HepG2 (cell line): ENCODE data around the gene ISY1. TPM values are rescaled to one million over a fixed set of nuclear protein-coding genes. Genes with fewer than 3 reads are reported as not detected.

Experiments
- ATAC-seq: fragments of 200-7000 bp; cut with Tn5 transposase; 3 replicates; pipeline ENCODE4 v1.9.1; 2020; ENCODE audit warnings: mild to moderate bottlenecking, moderate library complexity
- BruUV-seq: library from RNA; stranded (reverse); fragments of 400-500 nt; replicated peaks from 2 replicates; lab custom pipeline; 2021; lab: Mats Ljungman, UMichigan
- CTCF ChIA-PET: fragments of 300-600 bp; formaldehyde crosslinking; extraction: SDS; loops from one replicate; lab custom pipeline; 2021; ENCODE audit warnings: low total read pairs, inconsistent platforms, low intra/inter-chr PET ratio; lab: Yijun Ruan, JAX
- POLR2A ChIA-PET: fragments of 350-600 bp; sonication (Branson Sonifier 250); formaldehyde crosslinking; loops from one replicate; lab custom pipeline; 2020; ENCODE audit warnings: antibody characterized with exemption, inconsistent platforms; lab: Yijun Ruan, JAX
- DNase-seq: peaks from one replicate; pipeline ENCODE4 v3.0.0-alpha.2; 2015; ENCODE audit warnings: low spot score
- FAIRE-seq: peaks from 3 replicates; lab custom pipeline; 2011; peaks lifted over from hg19 to GRCh38; lab: Jason Lieb, UNC
- H2AFZ ChIP-seq: one replicate; pipeline ENCODE4 v1.6.1; 2011; ENCODE audit warnings: low read length, inconsistent platforms
- H3K27ac ChIP-seq: fragments of 300-600 bp; 3 replicates; pipeline ENCODE4 v1.8.0; 2011; ENCODE audit warnings: mixed run types, mild to moderate bottlenecking, mixed read lengths, low read length, inconsistent platforms; ENCODE audit not compliant: insufficient read depth; ENCODE audit errors: extremely low read length
- H3K27me3 ChIP-seq, 2 experiments: fragments of 200-600 bp in 1 of 2; 2 replicates in 1 of 2; 3 replicates in 1 of 2; pipeline versions ENCODE4 v1.6.0 to v1.8.0; 2011; ENCODE audit warnings: low read length in 2 of 2, mild to moderate bottlenecking in 2 of 2, moderate library complexity in 2 of 2, inconsistent platforms in 1 of 2; ENCODE audit not compliant: insufficient read depth in 2 of 2, control insufficient read depth in 1 of 2
- H3K36me3 ChIP-seq, 2 experiments: fragments of 200-600 bp in 1 of 2; replicated peaks in 1 of 2; 2 replicates in 1 of 2; 3 replicates in 1 of 2; pipeline versions ENCODE4 v1.5.1 to v1.8.0; 2011; ENCODE audit warnings: low read length in 2 of 2, inconsistent platforms in 1 of 2; ENCODE audit not compliant: insufficient read depth in 2 of 2, control insufficient read depth in 1 of 2
- H3K4me1 ChIP-seq: 2 replicates; pipeline ENCODE4 v1.5.1; 2012; ENCODE audit warnings: low read length, inconsistent platforms; ENCODE audit not compliant: insufficient read depth
- H3K4me2 ChIP-seq: 2 replicates; pipeline ENCODE4 v1.6.0; 2011; ENCODE audit warnings: low read depth, low read length, inconsistent platforms
- H3K4me3 ChIP-seq, 3 experiments: fragments of 200-600 bp in 1 of 3; sonication (generic), shearing (Covaris generic) in 1 of 3; replicated peaks in 1 of 3; 2 replicates each; pipeline ENCODE4 v1.5.1; 2011 to 2016; ENCODE audit warnings: low read length in 3 of 3, inconsistent platforms in 2 of 3, low read depth in 2 of 3, mild to moderate bottlenecking in 2 of 3, control low read depth in 1 of 3, mixed read lengths in 1 of 3; ENCODE audit not compliant: insufficient read depth in 1 of 3
- H3K79me2 ChIP-seq: one replicate; pipeline ENCODE4 v1.6.1; 2011; ENCODE audit warnings: low read length, inconsistent platforms; ENCODE audit not compliant: insufficient read depth
- H3K9ac ChIP-seq: 2 replicates; pipeline ENCODE4 v1.6.0; 2011; ENCODE audit warnings: mild to moderate bottlenecking, low read depth, low read length, inconsistent platforms; ENCODE audit not compliant: insufficient read depth
- H3K9me3 ChIP-seq: 2 replicates; pipeline ENCODE4 v1.5.1; 2012; ENCODE audit warnings: mild to moderate bottlenecking, low read length
- H4K20me1 ChIP-seq: 2 replicates; pipeline ENCODE4 v1.6.0; 2011; ENCODE audit warnings: inconsistent platforms, mild to moderate bottlenecking, low read length, moderate library complexity; ENCODE audit not compliant: insufficient read depth
- AGO1 ChIP-seq: fragments of 200-400 bp; formaldehyde crosslinking; IDR thresholded peaks from 2 replicates; pipeline ENCODE4 v1.6.1; 2017; ENCODE audit warnings: mild to moderate bottlenecking, low read depth, low read length, moderate library complexity; ENCODE audit not compliant: poor library complexity, severe bottlenecking
- CREBL2 ChIP-seq: sonication (generic); formaldehyde crosslinking; IDR thresholded peaks from 2 replicates; pipeline ENCODE4 v1.8.1; 2023; ENCODE audit warnings: missing genetic modification reagents, mild to moderate bottlenecking, borderline replicate concordance
- EHMT2 ChIP-seq: fragments of 200-600 bp; sonication (generic); IDR thresholded peaks from 2 replicates; pipeline ENCODE4 v1.7.0; 2017; ENCODE audit warnings: antibody characterized with exemption, low read depth, low read length, borderline replicate concordance
- FOXP4 ChIP-seq: sonication (generic); formaldehyde crosslinking; IDR thresholded peaks from 2 replicates; pipeline ENCODE4 v1.4.0; 2020; ENCODE audit warnings: missing genetic modification reagents
- HIC2 ChIP-seq: sonication (generic); formaldehyde crosslinking; IDR thresholded peaks from 2 replicates; pipeline ENCODE4 v1.9.0; 2022; ENCODE audit warnings: low read depth, missing genetic modification reagents
- HMG20A ChIP-seq: IDR thresholded peaks from 2 replicates; pipeline ENCODE4 v1.6.1; 2016; ENCODE audit warnings: borderline replicate concordance
- IRF1 ChIP-seq: sonication (generic); formaldehyde crosslinking; IDR thresholded peaks from 2 replicates; pipeline ENCODE4 v1.4.0; 2020; ENCODE audit warnings: low read depth, mild to moderate bottlenecking, missing genetic modification reagents
- MATR3 ChIP-seq: sonication (generic); formaldehyde crosslinking; IDR thresholded peaks from 2 replicates; pipeline ENCODE4 v1.4.0; 2020; ENCODE audit warnings: missing genetic modification reagents
- PAWR ChIP-seq: sonication (generic); formaldehyde crosslinking; IDR thresholded peaks from 2 replicates; pipeline ENCODE4 v1.4.0; 2020; ENCODE audit warnings: missing genetic modification reagents, mild to moderate bottlenecking, borderline replicate concordance
- PCBP1 ChIP-seq: fragments of 200-400 bp; formaldehyde crosslinking; IDR thresholded peaks from 2 replicates; pipeline ENCODE4 v1.6.1; 2017; ENCODE audit warnings: mild to moderate bottlenecking, low read depth, low read length, borderline replicate concordance
- SIX4 ChIP-seq: sonication (generic); formaldehyde crosslinking; IDR thresholded peaks from 2 replicates; pipeline ENCODE4 v1.4.0; 2020; ENCODE audit warnings: missing genetic modification reagents
- TAF15 ChIP-seq: fragments of 200-400 bp; formaldehyde crosslinking; IDR thresholded peaks from one replicate; pipeline ENCODE4 v1.6.1; 2018; ENCODE audit warnings: mild to moderate bottlenecking, low read depth, low read length; ENCODE audit not compliant: poor library complexity, severe bottlenecking
- YEATS4 ChIP-seq: sonication (generic); formaldehyde crosslinking; IDR thresholded peaks from 2 replicates; pipeline ENCODE4 v1.4.0; 2020; ENCODE audit warnings: missing genetic modification reagents, borderline replicate concordance
- ZNF12 ChIP-seq: sonication (generic); formaldehyde crosslinking; IDR thresholded peaks from 2 replicates; pipeline ENCODE4 v1.5.0; 2020; ENCODE audit warnings: missing genetic modification reagents
- ZNF18 ChIP-seq: sonication (generic); formaldehyde crosslinking; IDR thresholded peaks from 2 replicates; pipeline ENCODE4 v1.8.0; 2022; ENCODE audit warnings: mild to moderate bottlenecking, missing genetic modification reagents; ENCODE audit not compliant: insufficient replicate concordance
- ZNF256 ChIP-seq: sonication (generic); formaldehyde crosslinking; conservative IDR thresholded peaks from 2 replicates; pipeline ENCODE4 v1.4.0; 2020; ENCODE audit warnings: missing genetic modification reagents
- ZNF296 ChIP-seq: sonication (generic); formaldehyde crosslinking; conservative IDR thresholded peaks from 2 replicates; pipeline ENCODE4 v1.5.0; 2020; ENCODE audit warnings: mild to moderate bottlenecking, missing genetic modification reagents
- ZNF598 ChIP-seq: sonication (generic); formaldehyde crosslinking; IDR thresholded peaks from 2 replicates; pipeline ENCODE4 v1.5.1; 2020; ENCODE audit warnings: mild to moderate bottlenecking, missing genetic modification reagents, borderline replicate concordance
- WGBS: methylation state at CpG from one replicate; pipeline ENCODE4 v1.1.6; 2017; ENCODE audit warnings: low lambda C conversion rate; 5-methylcytosine and 5-hydroxymethylcytosine counted together
- in situ Hi-C: cut with HindIII; loops from 2 replicates; pipeline ENCODE4 v1.10.0; 2017; ENCODE audit warnings: low pct_unique_long_range_greater_than_20kb; ENCODE audit not compliant: extremely low pct_ligation_motif_present
- intact Hi-C: fragments of 100-400 bp; cut with micrococcal nuclease; formaldehyde crosslinking; loops from one replicate; pipeline ENCODE4 v1.10.0; 2022; ENCODE audit not compliant: unreplicated experiment
- polyA plus RNA-seq, 8 experiments: library from polyadenylated mRNA; depleted of rRNA in 3 of 8; stranded (reverse) in 7 of 8; unstranded in 1 of 8; fragments of >200 nt; fragmentation: Illumina TruSeq in 4 of 8; extraction: Trizol in 4 of 8; gene quantifications; 2 replicates each; pipeline versions ENCODE4 v1.2.1 to v1.2.3, GENCODE V29; 2011 to 2016; ENCODE audit warnings: low read depth in 4 of 8, missing spikeins in 1 of 8, mixed read lengths in 1 of 8; ENCODE audit not compliant: insufficient read depth in 1 of 8
- total RNA-seq, 5 experiments: library from RNA; depleted of rRNA; stranded (reverse); fragments of >200 nt; fragmentation: Illumina TruSeq; extraction: Trizol; gene quantifications; 2 replicates each; pipeline ENCODE4 v1.2.3, GENCODE V29; 2016; ENCODE audit warnings: low read depth in 1 of 5

Gene ISY1
- total and polyA plus RNA-seq, 2 of the 13 experiments (the other 11 are each of a cell fraction or from before 2014, with no cell fraction given): 21.0 to 39.1 TPM

- intact Hi-C loops (no loop called here), in situ Hi-C loops (no loop called here)
- Histone ChIP-seq H3K4me1 (peaks cover 9% of the 10 kb centered on the region; the same call in 1 of the 2 replicates), H3K79me2 (peaks cover 48% of the 10 kb centered on the region), H3K4me3 (no peak overlapping the region), H4K20me1 (peaks cover 27% of the 10 kb centered on the region; the same call in 1 of the 2 replicates), H2AFZ (no peak overlapping the region), H3K9ac (no peak overlapping the region), H3K36me3 (peaks cover 2 to 36% of the 10 kb centered on the region in 2 experiments; a peak in 4 of 5 replicates), H3K9me3 (no peaks in the 10 kb centered on the region), H3K27me3 (no peaks in the 10 kb centered on the region), H3K27ac (no peak overlapping the region), H3K4me2 (no peak overlapping the region)
- DNase-seq (no peak), ATAC-seq (no peak), FAIRE-seq (no peak)
- BruUV-seq: no TSS peak
- ChIA-PET CTCF (no interaction called here), POLR2A (interaction anchor here (1.6 kb wide), 1 partner anchor 15 kb away, joined by 3 read pairs; no protein-coding TSS in a partner anchor)
- WGBS: 98% methylated on average over 5 of the region's 6 CpGs
- TF ChIP-seq ZNF296 (CRISPR knock-in tag) (no peak), TAF15 (no peak), HIC2 (CRISPR knock-in tag) (no peak), ZNF18 (CRISPR knock-in tag) (no peak), PAWR (CRISPR knock-in tag) (no peak), FOXP4 (CRISPR knock-in tag) (no peak), EHMT2 (no peak), PCBP1 (no peak), ZNF12 (CRISPR knock-in tag) (no peak), ZNF256 (CRISPR knock-in tag) (no peak), SIX4 (CRISPR knock-in tag) (no peak), AGO1 (no peak), MATR3 (no peak), CREBL2 (CRISPR knock-in tag) (no peak), ZNF598 (CRISPR knock-in tag) (no peak), HMG20A (CRISPR knock-in tag) (no peak), IRF1 (CRISPR knock-in tag) (no peak), YEATS4 (no peak)
Measured at GRCh38 chr3:129104498-129105079, 56.3 kb downstream of the ISY1 start.
